Frontal cortex (tissue), 4 donors: Measurements from ENCODE around the gene EIF6. TPM values are rescaled to one million over a fixed set of nuclear protein-coding genes. Genes with fewer than 3 reads are reported as not detected.
"Not testable (repeated sequence)": the region's sequence is repeated elsewhere in the genome, so short reads cannot be mapped to it uniquely, and the experiment has no call there.

Source experiments
- DNase-seq, 2 donors: peaks; one replicate each; pipeline ENCODE4 v3.0.0; 2012; ENCODE audit warnings: low spot score in 2 of 2
- FAIRE-seq: peaks from 2 replicates; lab custom pipeline; 2012; peaks lifted over from hg19 to GRCh38; lab: Jason Lieb, UNC
- total RNA-seq: library from RNA; depleted of rRNA; stranded (reverse); fragments of >200 nt; gene quantifications from one replicate; pipeline ENCODE4 v1.2.3, GENCODE V29; 2014
- donor health status: control.
- donor health status: control.
- donor health status: control.

EIF6 gene
- total RNA-seq, 1 donor from 2014 or later, result 71.7 TPM

- FAIRE-seq, result no peak
- no peak for DNase-seq
These were observed 19.8 kb downstream of the EIF6 start for GRCh38 chr20:35264755-35265154.

GRCh38 chr20:35263532-35264341 lies 20.8 kb downstream of the EIF6 start:
- no peak for FAIRE-seq
- DNase-seq, result no peak

- DNase-seq, FAIRE-seq: not testable (repeated sequence)
These were observed 21.6 kb downstream of the EIF6 start for GRCh38 chr20:35262731-35263531.

- DNase-seq, FAIRE-seq: not testable (repeated sequence)
These were observed 22.3 kb downstream of the EIF6 start for GRCh38 chr20:35262321-35262720.

- DNase-seq (no peak), FAIRE-seq (no peak)
These were observed 24.1 kb downstream of the EIF6 start for GRCh38 chr20:35260426-35260825.

- no peak for DNase-seq
- FAIRE-seq, result no peak
These were observed 27.2 kb downstream of the EIF6 start for GRCh38 chr20:35257175-35257909.

- no peak for DNase-seq
- no peak for FAIRE-seq
These were observed 30.0 kb downstream of the EIF6 start for GRCh38 chr20:35254448-35254999.

GRCh38 chr20:35253010-35253409 lies 31.6 kb downstream of the EIF6 start:
- FAIRE-seq (no peak), DNase-seq (no peak)

GRCh38 chr20:35252598-35252997 lies 32.0 kb downstream of the EIF6 start:
- FAIRE-seq, DNase-seq: not testable (repeated sequence)

GRCh38 chr20:35252037-35252461 lies 32.5 kb downstream of the EIF6 start:
- no peak for FAIRE-seq
- no peak for DNase-seq

GRCh38 chr20:35251613-35251940 lies 33.0 kb downstream of the EIF6 start:
- DNase-seq, result no peak
- FAIRE-seq, result no peak

- DNase-seq, result no peak
- no peak for FAIRE-seq
These were observed 35.7 kb downstream of the EIF6 start for GRCh38 chr20:35248641-35249475.

- DNase-seq (no peak), FAIRE-seq (no peak)
These were observed 37.8 kb downstream of the EIF6 start for GRCh38 chr20:35246723-35247122.

- DNase-seq (no peak), FAIRE-seq (no peak)
These were observed 40.6 kb downstream of the EIF6 start for GRCh38 chr20:35243986-35244385.

GRCh38 chr20:35243317-35243716 lies 41.3 kb downstream of the EIF6 start:
- DNase-seq, result no peak
- no peak for FAIRE-seq

- no peak for DNase-seq
- FAIRE-seq, result no peak
These were observed 43.7 kb downstream of the EIF6 start for GRCh38 chr20:35240811-35241293.

GRCh38 chr20:35240083-35240810 lies 44.3 kb downstream of the EIF6 start:
- DNase-seq (no peak), FAIRE-seq (no peak)

- DNase-seq (no peak), FAIRE-seq (no peak)
These were observed 45.8 kb downstream of the EIF6 start for GRCh38 chr20:35238735-35239134.

GRCh38 chr20:35238170-35238569 lies 46.4 kb downstream of the EIF6 start:
- FAIRE-seq (no peak), DNase-seq (no peak)
